CD4-positive, alpha-beta T cell (primary cell): ENCODE measurements around the gene CNMD. TPM values are rescaled to one million over a fixed set of nuclear protein-coding genes. Genes with fewer than 3 reads are reported as not detected.

Experiments used
- ATAC-seq: fragments of 200-7000 bp; cut with Tn5 transposase; one replicate; pipeline ENCODE4 v1.10.0; 2022; ENCODE audit warnings: mild to moderate bottlenecking; ENCODE audit not compliant: poor library complexity
- CTCF ChIA-PET: fragments of 350-600 bp; sonication (Branson Sonifier 250); formaldehyde crosslinking; loops from one replicate; lab custom pipeline; 2021; ENCODE audit warnings: antibody characterized with exemption, inconsistent platforms; lab: Charles Lee
- POLR2A ChIA-PET: fragments of 350-600 bp; sonication (Branson Sonifier 250); formaldehyde crosslinking; loops from one replicate; lab custom pipeline; 2021; ENCODE audit warnings: antibody characterized with exemption, inconsistent platforms; lab: Charles Lee
- DNase-seq, 14 experiments: peaks; one replicate each; pipeline ENCODE4 v3.0.0-alpha.2; 2013 to 2020; ENCODE audit warnings: mixed read lengths in 2 of 14
- H3K27ac ChIP-seq, 2 donors: one replicate each; pipeline versions ENCODE4 v1.5.1 to v1.7.0; 2013; ENCODE audit warnings: low read length in 2 of 2, low read depth in 1 of 2, mild to moderate bottlenecking in 1 of 2
- H3K27me3 ChIP-seq, 2 experiments: 1 replicate in 1 of 2; 2 replicates in 1 of 2; pipeline versions ENCODE4 v1.6.1 to v1.7.0; 2013; ENCODE audit warnings: low read length in 2 of 2, control low read depth in 1 of 2, mild to moderate bottlenecking in 1 of 2, moderate library complexity in 1 of 2; ENCODE audit not compliant: insufficient read depth in 2 of 2, control insufficient read depth in 1 of 2
- H3K36me3 ChIP-seq: one replicate; pipeline ENCODE4 v1.6.1; 2013; ENCODE audit warnings: low read length, control low read depth; ENCODE audit not compliant: insufficient read depth
- H3K4me1 ChIP-seq: one replicate; pipeline ENCODE4 v1.6.1; 2013; ENCODE audit warnings: low read length, control low read depth; ENCODE audit not compliant: insufficient read depth
- H3K4me3 ChIP-seq: one replicate; pipeline ENCODE4 v1.5.1; 2013; ENCODE audit warnings: mild to moderate bottlenecking, low read length, moderate library complexity
- H3K9me3 ChIP-seq, 2 experiments: 1 replicate in 1 of 2; 2 replicates in 1 of 2; pipeline versions ENCODE4 v1.6.1 to v1.7.0; 2013; ENCODE audit warnings: low read length in 2 of 2, mild to moderate bottlenecking in 2 of 2, control low read depth in 1 of 2, moderate library complexity in 1 of 2; ENCODE audit not compliant: control insufficient read depth in 1 of 2, insufficient read depth in 1 of 2
- H3K27ac Mint-ChIP-seq: one replicate; pipeline ENCODE4 v1.8.0; 2020; ENCODE audit warnings: mixed read lengths
- H3K27me3 Mint-ChIP-seq: one replicate; pipeline ENCODE4 v1.8.0; 2021; ENCODE audit warnings: mixed read lengths
- H3K36me3 Mint-ChIP-seq: one replicate; pipeline ENCODE4 v1.8.0; 2021; ENCODE audit warnings: low read depth, mixed read lengths
- H3K4me1 Mint-ChIP-seq: one replicate; pipeline ENCODE4 v1.8.0; 2021; ENCODE audit warnings: low read depth, mixed read lengths
- H3K4me3 Mint-ChIP-seq: one replicate; pipeline ENCODE4 v1.8.0; 2020; ENCODE audit warnings: mild to moderate bottlenecking, mixed read lengths
- H3K9me3 Mint-ChIP-seq: one replicate; pipeline ENCODE4 v1.8.0; 2020; ENCODE audit warnings: mixed read lengths
- CTCF ChIP-seq: fragments of 200-600 bp; IDR thresholded peaks from one replicate; pipeline ENCODE4 v1.8.0; 2022; ENCODE audit warnings: antibody characterized with exemption, mild to moderate bottlenecking
- intact Hi-C, 2 experiments: fragments of 100-400 bp; cut with DNase I in 1 of 2; cut with micrococcal nuclease in 1 of 2; formaldehyde crosslinking; loops; one replicate each; pipeline versions ENCODE4 v1.15.1 to v1.9.0; 2023 to 2025; cut with DNase I, micrococcal nuclease
- total RNA-seq, 174 experiments: library from RNA in 2 of 174; stranded (reverse) in 2 of 174; gene quantifications; one replicate each; pipeline ENCODE4 v1.2.3 and lab custom pipeline; 2021 to 2026

The CNMD gene
- total RNA-seq, 2 experiments from 2014 or later: not detected

- no peaks in the 10 kb centered on the region for H3K36me3 Mint-ChIP-seq
- intact Hi-C loops: no loop called here
- ChIA-PET CTCF (interaction anchor here (1.1 kb wide), 1 partner anchor 13 kb away, joined by 3 read pairs; no protein-coding TSS in a partner anchor), POLR2A (no interaction called here)
- Histone ChIP-seq H3K4me3 (no peak overlapping the region), H3K4me1 (no peaks in the 10 kb centered on the region), H3K9me3 (no peaks in the 10 kb centered on the region), H3K27me3 (peaks cover 23 to 25% of the 10 kb centered on the region in 2 experiments), H3K36me3 (no peaks in the 10 kb centered on the region), H3K27ac (no peak overlapping the region)
- peaks cover 3% of the 10 kb centered on the region for H3K9me3 Mint-ChIP-seq
- H3K4me3 Mint-ChIP-seq: no peak overlapping the region
- DNase-seq (no peak), ATAC-seq (no peak)
- TF ChIP-seq CTCF: no peak
- H3K4me1 Mint-ChIP-seq: no peaks in the 10 kb centered on the region
- no peak overlapping the region for H3K27ac Mint-ChIP-seq
- H3K27me3 Mint-ChIP-seq: peaks cover 69% of the 10 kb centered on the region
Observed at GRCh38 chr13:52744842-52745375, 5.3 kb upstream of the CNMD start.

- Histone ChIP-seq H3K27ac (no peak overlapping the region), H3K4me1 (peaks cover 5% of the 10 kb centered on the region), H3K9me3 (peaks cover 0 to 9% of the 10 kb centered on the region in 2 experiments), H3K4me3 (no peak overlapping the region), H3K36me3 (no peaks in the 10 kb centered on the region), H3K27me3 (peaks cover 30 to 32% of the 10 kb centered on the region in 2 experiments)
- POLR2A ChIA-PET: no interaction called here
- Mint-ChIP-seq H3K27ac (no peak overlapping the region), H3K27me3 (peaks cover 69% of the 10 kb centered on the region), H3K4me3 (no peak overlapping the region), H3K4me1 (no peaks in the 10 kb centered on the region), H3K36me3 (no peaks in the 10 kb centered on the region), H3K9me3 (peaks cover 3% of the 10 kb centered on the region)
- DNase-seq (no peak), ATAC-seq (no peak)
- intact Hi-C loops: no loop called here
- CTCF ChIA-PET: interaction anchor here (1.1 kb wide), 1 partner anchor 12 kb away, joined by 3 read pairs; no protein-coding TSS in a partner anchor
- TF ChIP-seq CTCF: no peak
Observed at GRCh38 chr13:52743988-52744387, 4.4 kb upstream of the CNMD start.

- H3K36me3 ChIP-seq: no peaks in the 10 kb centered on the region
- DNase-seq (no peak), ATAC-seq (no peak)
- peaks cover 0 to 9% of the 10 kb centered on the region in 2 experiments for H3K9me3 ChIP-seq
- intact Hi-C loops: no loop called here
- peaks cover 3% of the 10 kb centered on the region for H3K9me3 Mint-ChIP-seq
- H3K27me3 Mint-ChIP-seq: peaks cover 66% of the 10 kb centered on the region
- no peak for TF ChIP-seq CTCF
- H3K27ac ChIP-seq: no peak overlapping the region
- ChIA-PET POLR2A (no interaction called here), CTCF (no interaction called here)
- H3K4me1 ChIP-seq: peaks cover 7% of the 10 kb centered on the region
- H3K27me3 ChIP-seq: peaks cover 31 to 33% of the 10 kb centered on the region in 2 experiments
- H3K27ac Mint-ChIP-seq: no peak overlapping the region
- no peaks in the 10 kb centered on the region for H3K36me3 Mint-ChIP-seq
- no peak overlapping the region for H3K4me3 ChIP-seq
- H3K4me1 Mint-ChIP-seq: no peaks in the 10 kb centered on the region
- no peak overlapping the region for H3K4me3 Mint-ChIP-seq
Observed at GRCh38 chr13:52743569-52743968, 3.9 kb upstream of the CNMD start.
